ENCODE results near the gene SLC6A1. TPM values are rescaled to one million over a fixed set of nuclear protein-coding genes. Genes with fewer than 3 reads are reported as not detected.

SLC6A1 gene
- total and polyA plus RNA-seq, 2 of the 13 experiments (the other 11 are each of a cell fraction or from before 2014, with no cell fraction given) = not detected

DNA sequence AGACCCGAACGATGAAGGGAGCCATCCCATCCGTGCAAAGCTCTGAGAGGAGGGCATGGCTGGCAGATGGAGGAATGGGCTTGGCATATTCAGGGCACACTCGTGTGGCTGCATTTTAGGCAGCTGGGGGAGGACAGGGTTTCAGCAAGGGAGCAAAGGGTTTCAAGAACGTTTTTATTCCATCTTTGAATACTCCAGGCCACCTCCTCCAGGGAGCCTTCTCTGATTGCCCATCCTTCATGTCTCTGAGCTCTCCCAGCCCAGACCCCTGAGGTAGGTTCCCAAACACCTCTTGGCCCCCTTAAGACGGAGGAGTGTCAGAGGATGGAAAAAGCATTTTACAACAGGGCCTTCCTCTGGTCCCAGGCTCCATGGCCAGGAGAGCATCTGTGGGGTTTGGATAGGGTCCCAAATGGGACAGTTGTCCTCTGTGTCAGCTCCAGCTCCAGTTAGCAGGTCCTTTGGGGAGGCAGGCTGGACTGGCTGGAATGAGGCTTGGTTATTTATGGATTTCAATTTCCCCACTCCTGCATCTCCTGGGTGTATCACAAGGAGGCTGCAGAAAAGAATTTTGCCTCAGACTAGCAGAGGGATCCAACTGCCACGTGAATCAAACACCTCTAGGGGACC, 17.7 kb upstream of the SLC6A1 start:
- DNase-seq (ENCODE audit: low spot score) (no peak), ATAC-seq (no peak), FAIRE-seq (no peak)
- CTCF ChIA-PET (ENCODE audit: low intra/inter-chr PET ratio, low total read pairs) = no interaction called here
- H3K27me3 ChIP-seq (ENCODE audit: control insufficient read depth in 1 of 2, insufficient read depth in 2 of 2, low read length in 2 of 2) = peaks cover 0 to 13% of the 10 kb centered on the region in 2 experiments; a peak in 1 of 5 replicates
- in situ Hi-C loops (cut with HindIII; ENCODE audit: extremely low pct_ligation_motif_present, low pct_unique_long_range_greater_than_20kb) = no loop called here
- no peak overlapping the region for H3K9ac ChIP-seq (ENCODE audit: insufficient read depth, low read depth, low read length)
- no peak overlapping the region for H3K27ac ChIP-seq (ENCODE audit: extremely low read length, insufficient read depth, low read length)
- no peaks in the 10 kb centered on the region for H4K20me1 ChIP-seq (ENCODE audit: insufficient read depth, low read length)
- no peak overlapping the region for H2AFZ ChIP-seq (ENCODE audit: low read length)
- no peaks in the 10 kb centered on the region for H3K79me2 ChIP-seq (ENCODE audit: insufficient read depth, low read length)
- TF ChIP-seq ZNF138 (CRISPR knock-in tag; IDR thresholded peaks at IDR 0.05; ENCODE audit: low read depth) = no peak
- TF ChIP-seq PTBP1 (IDR thresholded peaks at IDR 0.05; ENCODE audit: low read depth, low read length, poor library complexity, severe bottlenecking) = no peak
- no peak for TF ChIP-seq SSRP1 (CRISPR knock-in tag; IDR thresholded peaks at IDR 0.05)
- no peak for TF ChIP-seq ZNF44 (CRISPR knock-in tag; IDR thresholded peaks at IDR 0.05)
- TF ChIP-seq BORCS8-MEF2B (CRISPR knock-in tag; IDR thresholded peaks at IDR 0.05) = no peak
- TF ChIP-seq ZNF660 (CRISPR knock-in tag; IDR thresholded peaks at IDR 0.05; ENCODE audit: borderline replicate concordance, low read depth) = no peak
- no peak for TF ChIP-seq TBP (CRISPR knock-in tag; IDR thresholded peaks at IDR 0.05)
- no peak for TF ChIP-seq JARID2 (CRISPR knock-in tag; IDR thresholded peaks at IDR 0.05; ENCODE audit: insufficient replicate concordance)
- POLR2A ChIA-PET = no interaction called here
- no peaks in the 10 kb centered on the region for H3K9me3 ChIP-seq (ENCODE audit: low read length)
- no peak overlapping the region for H3K4me2 ChIP-seq (ENCODE audit: low read depth, low read length)
- no peaks in the 10 kb centered on the region for H3K36me3 ChIP-seq (replicated peaks in 1 of 2; ENCODE audit: control insufficient read depth in 1 of 2, insufficient read depth in 2 of 2, low read length in 2 of 2)
- intact Hi-C loops (cut with micrococcal nuclease; ENCODE audit: unreplicated experiment) = no loop called here
- WGBS (ENCODE audit: low lambda C conversion rate) = 46% methylated on average over 7 of the region's 7 CpGs
- H3K4me1 ChIP-seq (ENCODE audit: insufficient read depth, low read length) = peaks cover 35% of the 10 kb centered on the region
- BruUV-seq (replicated peaks) = no TSS peak
- no peak overlapping the region for H3K4me3 ChIP-seq (replicated peaks in 1 of 3; ENCODE audit: insufficient read depth in 1 of 3, low read depth in 2 of 3, low read length in 3 of 3)

DNA sequence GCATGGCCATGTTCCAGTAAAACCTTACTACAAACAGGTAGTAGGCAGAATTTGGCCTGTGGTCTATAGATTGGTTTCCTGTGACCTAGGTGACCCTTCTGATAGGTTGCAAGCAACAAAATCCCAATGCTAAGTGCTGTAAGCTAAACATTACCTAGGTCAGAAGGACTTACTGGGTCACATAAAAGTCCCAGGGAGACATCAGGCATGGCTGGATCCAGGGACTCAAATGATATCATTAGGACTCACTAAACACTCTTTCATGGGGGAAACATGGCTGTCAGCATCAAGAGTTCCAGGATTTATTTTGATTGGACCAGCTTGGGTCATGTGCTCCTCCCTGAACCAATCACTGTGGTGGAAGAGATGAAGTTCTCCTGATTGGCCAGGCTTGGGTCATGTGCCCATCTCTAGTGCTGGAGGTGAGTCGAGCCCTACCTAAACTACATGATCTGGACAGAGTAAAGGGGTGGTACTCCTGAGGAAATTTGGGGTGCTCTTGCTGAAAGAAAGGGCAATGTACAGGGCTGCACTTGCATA, 16.8 kb upstream of the SLC6A1 start:
- no peak for FAIRE-seq
- TF ChIP-seq NR3C1 (CRISPR knock-in tag; IDR thresholded peaks at IDR 0.05) = no peak
- no peak for TF ChIP-seq ZMYM2 (CRISPR knock-in tag; IDR thresholded peaks at IDR 0.05)
- TF ChIP-seq, protein P1, sequence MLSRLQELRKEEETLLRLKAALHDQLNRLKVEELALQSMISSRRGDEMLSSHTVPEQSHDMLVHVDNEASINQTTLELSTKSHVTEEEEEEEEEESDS (CRISPR knock-in tag; IDR thresholded peaks at IDR 0.05; ENCODE audit: borderline replicate concordance) = no peak
- no peak for TF ChIP-seq U2AF2 (IDR thresholded peaks at IDR 0.05; ENCODE audit: low read depth, low read length)
- TF ChIP-seq ZNF329 (CRISPR knock-in tag; IDR thresholded peaks at IDR 0.05; ENCODE audit: low read depth) = peak; percentile 97
- TF ChIP-seq MAX (IDR thresholded peaks at IDR 0.05) = no peak
- no peak for TF ChIP-seq LBX2 (CRISPR knock-in tag; IDR thresholded peaks at IDR 0.05; ENCODE audit: borderline replicate concordance)
- TF ChIP-seq RFXANK (CRISPR knock-in tag; IDR thresholded peaks at IDR 0.05) = no peak
- TF ChIP-seq, protein P2, sequence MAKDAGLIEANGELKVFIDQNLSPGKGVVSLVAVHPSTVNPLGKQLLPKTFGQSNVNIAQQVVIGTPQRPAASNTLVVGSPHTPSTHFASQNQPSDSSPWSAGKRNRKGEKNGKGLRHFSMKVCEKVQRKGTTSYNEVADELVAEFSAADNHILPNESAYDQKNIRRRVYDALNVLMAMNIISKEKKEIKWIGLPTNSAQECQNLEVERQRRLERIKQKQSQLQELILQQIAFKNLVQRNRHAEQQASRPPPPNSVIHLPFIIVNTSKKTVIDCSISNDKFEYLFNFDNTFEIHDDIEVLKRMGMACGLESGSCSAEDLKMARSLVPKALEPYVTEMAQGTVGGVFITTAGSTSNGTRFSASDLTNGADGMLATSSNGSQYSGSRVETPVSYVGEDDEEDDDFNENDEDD (CRISPR knock-in tag; IDR thresholded peaks at IDR 0.05; ENCODE audit: borderline replicate concordance) = no peak
- 0 out of 2 replicates have a peak, but pooled peaks have one; percentile 20 for TF ChIP-seq NFYB (CRISPR knock-in tag; IDR thresholded peaks at IDR 0.05)
- peak; percentile 48; the same call in 1 of the 2 replicates for TF ChIP-seq NFYC (CRISPR knock-in tag; IDR thresholded peaks at IDR 0.05)

More for the DNA sequence above, 16.8 kb upstream of the SLC6A1 start:
- no peaks in the 10 kb centered on the region for H3K9me3 ChIP-seq (ENCODE audit: low read length)
- DNase-seq (ENCODE audit: low spot score) (no peak), ATAC-seq (no peak)
- no peak overlapping the region for H3K9ac ChIP-seq (ENCODE audit: insufficient read depth, low read depth, low read length)
- no peaks in the 10 kb centered on the region for H4K20me1 ChIP-seq (ENCODE audit: insufficient read depth, low read length)
- H3K27me3 ChIP-seq (ENCODE audit: control insufficient read depth in 1 of 2, insufficient read depth in 2 of 2, low read length in 2 of 2) = peaks cover 0 to 13% of the 10 kb centered on the region in 2 experiments; a peak in 1 of 5 replicates
- intact Hi-C loops (cut with micrococcal nuclease; ENCODE audit: unreplicated experiment) = no loop called here
- H2AFZ ChIP-seq (ENCODE audit: low read length) = no peak overlapping the region
- BruUV-seq (replicated peaks) = no TSS peak
- POLR2A ChIA-PET = no interaction called here
- no peak overlapping the region for H3K4me3 ChIP-seq (replicated peaks in 1 of 3; ENCODE audit: insufficient read depth in 1 of 3, low read depth in 2 of 3, low read length in 3 of 3)
- no peak overlapping the region for H3K27ac ChIP-seq (ENCODE audit: extremely low read length, insufficient read depth, low read length)
- H3K36me3 ChIP-seq (replicated peaks in 1 of 2; ENCODE audit: control insufficient read depth in 1 of 2, insufficient read depth in 2 of 2, low read length in 2 of 2) = no peaks in the 10 kb centered on the region
- in situ Hi-C loops (cut with HindIII; ENCODE audit: extremely low pct_ligation_motif_present, low pct_unique_long_range_greater_than_20kb) = no loop called here
- no peaks in the 10 kb centered on the region for H3K79me2 ChIP-seq (ENCODE audit: insufficient read depth, low read length)
- WGBS (ENCODE audit: low lambda C conversion rate) = 43% methylated on average over 1 of the region's 1 CpG
- CTCF ChIA-PET (ENCODE audit: low intra/inter-chr PET ratio, low total read pairs) = no interaction called here
- H3K4me2 ChIP-seq (ENCODE audit: low read depth, low read length) = no peak overlapping the region
- H3K4me1 ChIP-seq (ENCODE audit: insufficient read depth, low read length) = peaks cover 35% of the 10 kb centered on the region

Data from HepG2 (cell line).